Endothelial cell of umbilical vein (primary cell): ENCODE measurements around the gene CNNM3.

Experiments used
- POLR2A ChIP-seq: IDR thresholded peaks from 2 replicates; pipeline ENCODE4 v1.6.1; 2012; ENCODE audit warnings: low read depth, mild to moderate bottlenecking, control low read depth, low read length
- POLR2AphosphoS5 ChIP-seq: IDR thresholded peaks from 2 replicates; pipeline ENCODE4 v1.6.1; 2012; ENCODE audit warnings: low read depth, mild to moderate bottlenecking, control low read depth, low read length, moderate library complexity; ENCODE audit not compliant: insufficient read depth

DNA sequence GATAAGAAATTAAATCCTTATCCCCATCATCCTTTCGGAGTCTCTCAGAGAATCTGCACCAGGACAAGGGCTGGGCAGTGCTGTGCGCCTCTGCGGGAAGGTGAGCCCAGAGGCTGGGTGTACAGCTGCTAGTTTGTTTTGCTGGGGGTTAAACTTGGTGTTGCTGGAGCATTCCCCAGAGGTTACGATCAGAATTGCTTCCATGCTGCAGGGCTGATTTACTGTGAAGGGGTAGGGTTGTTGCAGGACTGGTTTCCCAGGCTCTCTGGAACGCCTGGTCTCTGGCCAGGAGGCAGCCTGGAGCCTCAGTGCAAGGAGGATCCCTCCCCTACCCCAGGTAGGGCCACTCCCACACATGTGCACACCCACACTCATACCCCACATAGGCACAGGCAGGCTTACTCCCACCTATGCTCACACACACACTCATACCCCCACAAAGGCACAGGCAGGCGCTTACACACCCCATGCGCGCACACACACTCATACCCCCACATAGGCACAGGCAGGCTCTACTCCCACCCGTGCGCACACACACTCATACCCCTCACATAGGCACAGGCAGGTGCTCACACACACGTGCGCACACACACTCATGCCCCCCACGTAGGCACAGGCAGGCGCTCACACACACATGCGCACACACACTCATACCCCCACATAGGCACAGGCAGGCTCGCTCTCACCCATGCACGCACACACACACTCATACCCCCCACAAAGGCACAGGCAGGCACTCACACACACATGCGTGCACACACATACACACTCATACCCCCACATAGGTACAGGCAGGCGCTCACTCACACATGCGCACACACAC, 44.1 kb upstream of the CNNM3 start:
- TF ChIP-seq POLR2AphosphoS5 = no peak
- TF ChIP-seq POLR2A = no peak
